ENCODE measurements around the gene TET1. TPM values are rescaled to one million over a fixed set of nuclear protein-coding genes. Genes with fewer than 3 reads are reported as not detected.
"Not testable (repeated sequence)": the region's sequence is repeated elsewhere in the genome, so short reads cannot be mapped to it uniquely, and the experiment has no call there.

Gene TET1
- 0.76 TPM for polyA plus RNA-seq (2012; ENCODE audit: insufficient read depth, insufficient read length, low read depth)

DNA sequence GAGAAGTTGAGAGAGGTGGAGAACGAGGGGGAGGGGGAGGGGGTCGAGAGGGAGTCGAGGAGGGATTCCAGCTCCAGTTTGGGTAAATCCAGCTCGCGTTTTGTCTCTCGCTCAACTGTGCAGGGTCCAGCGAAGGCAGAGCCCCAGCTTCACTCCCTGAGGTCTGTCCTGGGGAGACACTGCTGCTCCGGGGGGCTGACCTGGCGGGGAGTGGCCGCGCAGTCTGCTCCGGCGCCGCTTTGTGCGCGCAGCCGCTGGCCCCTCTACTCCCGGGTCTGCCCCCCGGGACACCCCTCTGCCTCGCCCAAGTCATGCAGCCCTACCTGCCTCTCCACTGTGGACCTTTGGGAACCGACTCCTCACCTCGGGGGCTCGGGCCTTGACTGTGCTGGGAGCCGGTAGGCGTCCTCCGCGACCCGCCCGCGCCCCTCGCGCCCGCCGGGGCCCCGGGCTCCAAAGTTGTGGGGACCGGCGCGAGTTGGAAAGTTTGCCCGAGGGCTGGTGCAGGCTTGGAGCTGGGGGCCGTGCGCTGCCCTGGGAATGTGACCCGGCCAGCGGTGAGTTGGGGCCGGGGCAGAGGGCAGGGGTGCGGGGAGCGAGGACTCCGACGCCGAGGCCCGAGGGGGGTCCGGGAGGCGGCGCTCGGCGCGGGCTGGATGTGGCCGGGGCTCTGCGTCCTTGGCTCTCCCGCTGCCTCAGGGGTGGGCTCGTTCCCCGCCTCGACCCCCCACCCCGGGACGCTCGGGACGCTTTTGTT, at the start of gene TET1:
TSS of gene TET1 (plus strand) at position 152 of the 757 bp plus-strand sequence. CDS start 12,002 bp downstream, outside the sequence.
- H3K36me3 ChIP-seq = no peaks in the 10 kb centered on the region; the same call in 1 of the 2 replicates
- no peaks in the 10 kb centered on the region for H3K4me1 ChIP-seq
- no peaks in the 10 kb centered on the region for H3K27me3 ChIP-seq
- H3K4me3 ChIP-seq (ENCODE audit: low read depth, low read length) = peak within 1 kb of the TSS; percentile 74
- peak; percentile 76 for DNase-seq
- TF ChIP-seq, protein P1, sequence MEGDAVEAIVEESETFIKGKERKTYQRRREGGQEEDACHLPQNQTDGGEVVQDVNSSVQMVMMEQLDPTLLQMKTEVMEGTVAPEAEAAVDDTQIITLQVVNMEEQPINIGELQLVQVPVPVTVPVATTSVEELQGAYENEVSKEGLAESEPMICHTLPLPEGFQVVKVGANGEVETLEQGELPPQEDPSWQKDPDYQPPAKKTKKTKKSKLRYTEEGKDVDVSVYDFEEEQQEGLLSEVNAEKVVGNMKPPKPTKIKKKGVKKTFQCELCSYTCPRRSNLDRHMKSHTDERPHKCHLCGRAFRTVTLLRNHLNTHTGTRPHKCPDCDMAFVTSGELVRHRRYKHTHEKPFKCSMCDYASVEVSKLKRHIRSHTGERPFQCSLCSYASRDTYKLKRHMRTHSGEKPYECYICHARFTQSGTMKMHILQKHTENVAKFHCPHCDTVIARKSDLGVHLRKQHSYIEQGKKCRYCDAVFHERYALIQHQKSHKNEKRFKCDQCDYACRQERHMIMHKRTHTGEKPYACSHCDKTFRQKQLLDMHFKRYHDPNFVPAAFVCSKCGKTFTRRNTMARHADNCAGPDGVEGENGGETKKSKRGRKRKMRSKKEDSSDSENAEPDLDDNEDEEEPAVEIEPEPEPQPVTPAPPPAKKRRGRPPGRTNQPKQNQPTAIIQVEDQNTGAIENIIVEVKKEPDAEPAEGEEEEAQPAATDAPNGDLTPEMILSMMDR (IDR thresholded peaks at IDR 0.05; ENCODE audit: low read depth, low read length) = no peak
- H3K9me3 ChIP-seq = no peaks in the 10 kb centered on the region

DNA sequence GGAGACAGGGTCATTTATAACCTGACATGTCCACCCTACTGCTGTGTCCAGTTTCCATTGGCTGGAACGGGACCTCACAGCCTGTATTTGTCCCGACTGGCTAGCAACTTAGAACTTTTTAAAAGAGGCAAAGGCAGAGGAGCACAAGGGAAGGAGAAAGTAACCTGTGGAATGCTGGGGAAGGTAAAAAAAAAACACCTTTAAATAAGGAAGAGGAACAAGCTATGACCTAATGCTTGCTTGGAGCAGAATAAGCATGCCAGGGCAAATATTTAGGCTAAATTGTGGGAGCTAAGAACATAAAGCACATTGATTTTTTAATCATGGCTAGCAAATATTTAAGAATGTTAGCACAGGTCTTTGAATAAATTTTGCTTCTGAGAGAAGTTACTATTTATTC, 43.9 kb upstream of the TET1 start:
- DNase-seq; H3K4me3 ChIP-seq (ENCODE audit: low read depth, low read length); H3K4me1 ChIP-seq; H3K36me3 ChIP-seq; H3K27me3 ChIP-seq; H3K9me3 ChIP-seq: not testable (repeated sequence)

DNA sequence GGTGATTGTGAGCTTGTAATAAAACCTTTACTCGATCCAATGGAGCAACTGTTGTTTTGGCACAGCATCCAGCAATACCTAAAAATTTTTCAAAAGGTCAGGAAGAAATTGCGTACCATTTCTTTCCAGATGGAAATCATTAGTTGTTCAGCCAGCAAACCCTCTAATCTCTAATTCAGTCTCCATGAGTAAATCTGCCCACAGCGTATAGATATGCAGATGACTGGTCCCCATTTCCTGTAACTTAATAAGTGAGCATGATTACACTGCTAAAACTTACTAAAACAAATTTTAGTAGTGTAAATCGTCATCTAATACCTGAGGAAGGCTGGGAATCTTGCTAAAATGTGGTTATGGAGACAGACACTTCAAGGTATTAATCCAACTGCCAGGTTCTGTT, 43.4 kb upstream of the TET1 start:
- Histone ChIP-seq H3K27me3 (no peaks in the 10 kb centered on the region), H3K4me3 (ENCODE audit: low read depth, low read length) (no peak overlapping the region), H3K4me1 (no peaks in the 10 kb centered on the region), H3K36me3 (no peaks in the 10 kb centered on the region; the same call in 1 of the 2 replicates), H3K9me3 (no peaks in the 10 kb centered on the region)
- TF ChIP-seq, protein P1 (IDR thresholded peaks at IDR 0.05; ENCODE audit: low read depth, low read length) = no peak
- DNase-seq = no peak

DNA sequence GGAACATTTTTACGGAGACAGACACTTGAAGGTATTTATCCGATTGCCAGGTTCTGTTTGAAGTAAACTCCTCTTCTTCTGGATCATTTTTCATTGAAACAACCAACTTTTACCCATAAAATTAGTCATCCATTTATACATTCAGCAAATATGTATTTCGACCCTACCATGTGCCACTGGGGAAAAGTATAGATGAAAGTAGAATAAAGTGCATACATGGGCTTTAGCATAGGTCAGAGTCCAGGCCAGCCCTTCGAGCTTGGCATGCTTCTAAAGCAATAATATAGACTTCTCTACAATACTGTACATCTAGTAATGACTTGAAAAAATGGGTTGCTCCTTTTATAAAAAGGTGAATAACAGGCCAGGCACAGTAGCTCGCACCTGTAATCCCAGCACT, 42.9 kb upstream of the TET1 start:
- Histone ChIP-seq H3K9me3 (no peaks in the 10 kb centered on the region), H3K4me3 (ENCODE audit: low read depth, low read length) (no peak overlapping the region), H3K4me1 (no peaks in the 10 kb centered on the region), H3K36me3 (no peaks in the 10 kb centered on the region; the same call in 1 of the 2 replicates), H3K27me3 (no peaks in the 10 kb centered on the region)
- TF ChIP-seq, protein P1 (IDR thresholded peaks at IDR 0.05; ENCODE audit: low read depth, low read length) = no peak
- DNase-seq = no peak

DNA sequence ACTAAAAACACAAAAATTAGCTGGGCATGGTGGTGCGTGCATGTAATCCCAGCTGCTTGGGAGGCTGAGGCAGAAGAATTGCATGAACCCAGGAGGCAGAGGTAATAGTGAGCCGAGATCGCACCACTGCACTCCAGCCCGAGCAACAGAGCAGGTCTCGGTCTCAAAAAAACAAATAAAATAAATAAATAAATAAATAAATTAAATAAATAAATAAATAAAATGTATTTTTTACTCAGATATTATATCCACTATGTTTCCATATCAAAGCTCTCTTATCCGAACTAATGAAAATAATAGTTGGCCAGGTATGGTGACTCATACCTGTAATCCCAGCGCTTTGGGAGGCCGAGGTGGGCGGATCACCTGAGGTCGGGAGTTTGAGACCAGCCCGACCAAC, 41.5 kb upstream of the TET1 start:
- not testable (repeated sequence) for H3K4me1 ChIP-seq; DNase-seq; H3K4me3 ChIP-seq (ENCODE audit: low read depth, low read length); H3K36me3 ChIP-seq; H3K27me3 ChIP-seq; H3K9me3 ChIP-seq

DNA sequence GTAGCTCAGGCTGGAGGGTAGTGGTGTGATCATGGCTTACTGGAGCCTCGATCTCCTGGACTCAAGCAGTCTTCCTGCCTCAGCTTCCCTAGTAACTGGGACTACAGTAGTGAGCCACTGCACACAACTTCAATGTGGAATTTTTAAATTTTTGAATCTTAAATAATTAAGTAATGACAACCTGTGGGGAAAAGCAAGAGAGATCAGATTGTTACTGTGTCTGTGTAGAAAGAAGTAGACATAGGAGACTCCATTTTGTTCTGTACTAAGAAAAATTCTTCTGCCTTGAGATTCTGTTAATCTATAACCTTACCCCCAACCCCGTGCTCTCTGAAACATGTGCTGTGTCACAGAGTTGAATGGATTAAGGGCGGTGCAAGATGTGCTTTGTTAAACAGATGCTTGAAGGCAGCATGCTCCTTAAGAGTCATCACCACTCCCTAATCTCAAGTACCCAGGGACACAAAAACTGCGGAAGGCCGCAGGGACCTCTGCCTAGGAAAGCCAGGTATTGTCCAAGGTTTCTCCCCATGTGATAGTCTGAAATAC, 34.6 kb upstream of the TET1 start:
- not testable (repeated sequence) for DNase-seq; H3K4me1 ChIP-seq; H3K27me3 ChIP-seq; H3K4me3 ChIP-seq (ENCODE audit: low read depth, low read length); H3K9me3 ChIP-seq; H3K36me3 ChIP-seq

DNA sequence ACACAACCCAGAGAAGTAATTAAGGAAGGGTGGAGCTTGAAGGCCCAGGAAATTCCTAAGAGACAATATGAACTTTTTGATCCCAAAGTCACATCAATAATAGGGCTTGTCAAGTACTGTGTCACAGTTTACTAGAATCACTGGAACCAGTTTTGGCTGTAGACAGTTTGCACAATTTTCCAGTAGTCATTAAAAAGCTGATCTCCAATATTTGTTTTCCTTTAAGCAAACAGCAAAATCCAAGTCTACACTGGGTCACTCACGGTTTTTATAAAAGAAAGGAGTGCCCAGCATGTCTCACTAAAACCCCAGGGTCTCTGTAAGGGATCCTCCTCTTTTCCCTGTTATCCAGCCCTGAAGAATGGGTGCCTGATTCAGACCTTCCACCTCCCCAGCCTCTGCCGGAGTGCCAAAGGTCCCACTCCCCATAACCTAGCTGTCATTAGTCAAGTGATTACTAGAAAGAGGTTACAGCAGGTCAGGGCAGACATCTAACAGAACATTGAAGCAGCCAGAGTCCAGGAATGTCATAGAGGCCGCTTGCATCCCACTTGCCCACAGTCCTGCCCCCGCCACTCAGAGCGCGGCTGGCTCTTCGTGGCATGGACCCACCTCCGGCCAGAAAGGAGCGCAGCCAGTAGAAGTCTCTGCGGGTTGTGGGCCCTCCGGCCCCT, 33.4 kb upstream of the TET1 start:
- Histone ChIP-seq H3K27me3 (no peaks in the 10 kb centered on the region), H3K9me3 (no peaks in the 10 kb centered on the region), H3K4me1 (no peaks in the 10 kb centered on the region), H3K36me3 (no peaks in the 10 kb centered on the region), H3K4me3 (ENCODE audit: low read depth, low read length) (peak overlapping the region; percentile 99)
- DNase-seq = no peak
- TF ChIP-seq, protein P1 (IDR thresholded peaks at IDR 0.05; ENCODE audit: low read depth, low read length) = no peak
